RKO (cell line): ENCODE results near the gene ORAI1.
A peak's percentile ranks its signal among the peaks of the same experiment; 100 is the strongest.
"Not testable (repeated sequence)": the region's sequence is repeated elsewhere in the genome, so short reads cannot be mapped to it uniquely, and the experiment has no call there.

Source experiments
- DNase-seq: peaks from one replicate; pipeline ENCODE4 v3.0.0-alpha.2; 2016; ENCODE audit warnings: low spot score

Gene ORAI1

DNA sequence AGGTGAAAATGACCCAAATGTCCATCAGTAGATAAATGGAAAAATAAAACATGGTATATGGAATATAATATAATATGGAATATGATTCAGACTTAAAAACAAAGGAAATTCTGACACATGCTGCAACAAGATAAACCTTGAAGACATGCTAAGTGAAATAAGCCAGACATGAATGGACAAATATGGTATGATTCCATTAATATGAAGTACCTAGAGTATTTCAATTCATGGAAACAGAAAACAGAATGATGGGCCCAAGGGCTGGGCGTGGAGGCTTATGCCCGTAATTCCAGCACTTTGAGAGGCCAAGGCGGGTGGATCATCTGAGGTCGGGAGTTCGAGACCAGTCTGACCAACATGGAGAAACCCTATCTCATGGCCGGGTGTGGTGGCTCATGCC, 22.7 kb upstream of the ORAI1 start:
- DNase-seq, result no peak

DNA sequence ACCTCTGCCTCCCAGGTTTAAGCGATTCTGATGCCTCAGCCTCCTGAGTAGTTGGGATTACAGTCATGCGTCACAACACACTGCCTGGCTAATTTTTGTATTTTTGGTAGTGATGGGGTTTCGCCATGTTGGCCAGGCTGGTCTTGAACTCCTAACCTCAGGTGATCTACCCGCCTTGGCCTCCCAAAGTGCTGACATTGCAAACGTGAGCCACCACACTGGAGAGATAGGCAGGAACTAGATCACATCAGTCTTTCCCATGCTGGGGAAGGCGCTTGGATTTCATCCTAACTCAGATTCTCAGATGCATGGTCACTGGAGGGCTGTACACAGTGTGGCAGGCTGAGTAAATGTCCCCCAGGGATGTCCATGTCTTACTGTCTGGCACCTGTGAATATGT, 18.0 kb upstream of the ORAI1 start:
- no peak for DNase-seq

DNA sequence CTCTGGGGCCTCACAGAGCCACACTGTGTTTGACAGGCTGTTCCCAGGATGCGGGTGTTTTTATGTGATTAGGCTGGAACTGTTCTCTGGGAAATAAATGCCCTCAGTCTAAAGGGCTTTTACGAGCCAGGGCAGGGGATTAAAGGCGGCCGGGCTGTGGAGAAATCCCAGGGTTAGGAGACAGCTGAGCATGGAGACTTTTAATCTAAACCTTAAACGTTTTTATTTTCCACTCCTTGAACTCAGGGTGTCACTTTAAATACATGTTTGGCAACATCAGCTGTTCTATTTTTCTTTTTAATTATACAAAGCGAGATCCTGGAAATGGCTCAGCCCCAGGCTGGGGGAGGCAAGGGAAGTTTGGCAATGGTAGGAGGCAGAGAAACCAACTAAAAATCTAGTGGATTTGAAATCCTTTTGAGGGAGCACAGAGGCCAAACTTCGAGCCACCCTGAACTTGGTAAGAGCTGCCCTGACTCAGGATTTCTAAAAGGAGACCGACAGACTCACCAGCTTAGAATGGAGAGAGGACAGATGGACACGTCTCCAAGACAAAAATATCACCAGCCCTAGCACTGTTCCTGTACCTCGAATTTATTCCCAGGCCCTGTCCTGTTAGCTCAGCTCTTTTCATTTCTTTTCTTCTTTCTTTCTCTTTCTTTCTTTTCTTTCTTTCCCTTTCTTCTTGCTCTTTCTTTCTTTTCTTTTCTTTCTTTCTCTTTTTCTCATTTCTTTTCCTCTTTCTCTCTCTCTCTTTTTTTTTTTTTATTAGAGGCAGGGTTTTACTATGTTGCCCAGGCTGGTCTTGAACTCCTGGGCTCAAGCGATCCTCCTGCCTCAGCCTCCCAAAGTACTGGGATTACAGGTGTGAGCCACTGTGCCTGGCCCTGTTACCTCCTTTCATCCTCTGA, 15.8 kb upstream of the ORAI1 start:
- DNase-seq, result no peak

DNA sequence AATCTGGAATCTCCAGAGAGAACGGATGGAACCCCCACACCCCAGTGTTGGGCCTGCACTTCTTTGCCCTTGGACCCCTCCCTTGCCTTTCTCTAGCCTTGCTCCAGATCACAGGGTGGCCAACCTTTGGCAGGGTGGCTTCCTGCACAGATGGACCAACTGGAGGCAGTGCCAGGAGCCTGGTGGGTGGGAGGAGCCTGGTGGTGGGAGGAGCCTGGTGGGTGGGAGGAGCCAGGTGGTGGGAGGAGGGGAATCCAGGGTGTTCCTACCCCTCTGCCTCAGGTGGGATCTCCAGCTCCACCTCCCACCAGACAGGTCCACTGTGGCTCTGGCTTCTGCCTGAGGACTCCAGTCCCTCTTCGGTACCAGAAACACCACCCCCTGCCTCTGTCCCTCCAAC, 15.0 kb upstream of the ORAI1 start:
- DNase-seq, result no peak

DNA sequence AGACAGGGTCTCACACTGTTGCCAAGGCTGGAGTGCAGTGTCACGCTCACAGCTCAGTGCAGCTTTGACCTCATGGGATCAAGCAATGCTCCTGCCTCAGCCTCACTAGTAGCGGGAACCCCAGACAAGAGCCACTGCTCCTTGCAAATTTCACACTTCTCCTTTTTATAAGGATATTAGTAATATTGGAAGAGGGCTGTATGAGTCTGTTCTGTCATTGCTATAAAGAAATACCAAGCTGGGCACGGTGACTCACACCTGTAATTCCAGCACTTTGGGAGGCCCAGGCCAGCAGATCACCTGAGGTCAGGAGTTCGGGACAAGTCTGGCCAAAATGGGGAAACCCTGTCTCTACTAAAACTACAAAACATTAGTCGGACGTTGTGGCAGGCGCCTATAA, 12.9 kb upstream of the ORAI1 start:
- no peak for DNase-seq

DNA sequence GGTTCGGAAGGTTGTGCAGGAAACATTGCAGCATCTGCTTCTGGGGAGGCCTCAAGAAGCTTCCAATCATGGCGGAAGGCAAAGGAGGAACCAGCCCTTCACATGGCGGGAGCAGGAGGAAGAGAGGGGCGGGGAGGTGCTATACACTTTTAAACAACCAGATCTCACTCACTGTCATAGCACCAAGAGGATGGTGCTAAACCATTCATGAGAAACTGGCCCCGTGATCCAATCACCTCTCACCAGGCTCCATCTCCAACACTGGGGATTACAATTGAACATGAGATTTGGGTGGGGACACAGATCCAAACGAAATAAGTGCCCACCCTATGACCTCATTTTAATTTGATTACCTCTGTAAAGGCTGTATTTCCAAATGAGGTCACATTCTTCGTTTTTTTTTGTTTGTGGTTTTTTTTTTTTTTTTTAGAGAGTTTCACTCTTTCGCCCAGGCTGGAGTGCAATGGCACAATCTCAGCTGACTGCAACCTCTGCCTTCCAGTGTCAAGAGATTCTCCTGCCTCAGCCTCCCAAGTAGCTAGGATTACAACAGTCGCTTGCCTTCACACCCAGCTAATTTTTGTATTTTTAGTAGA, 11.4 kb upstream of the ORAI1 start:
- no peak for DNase-seq

DNA sequence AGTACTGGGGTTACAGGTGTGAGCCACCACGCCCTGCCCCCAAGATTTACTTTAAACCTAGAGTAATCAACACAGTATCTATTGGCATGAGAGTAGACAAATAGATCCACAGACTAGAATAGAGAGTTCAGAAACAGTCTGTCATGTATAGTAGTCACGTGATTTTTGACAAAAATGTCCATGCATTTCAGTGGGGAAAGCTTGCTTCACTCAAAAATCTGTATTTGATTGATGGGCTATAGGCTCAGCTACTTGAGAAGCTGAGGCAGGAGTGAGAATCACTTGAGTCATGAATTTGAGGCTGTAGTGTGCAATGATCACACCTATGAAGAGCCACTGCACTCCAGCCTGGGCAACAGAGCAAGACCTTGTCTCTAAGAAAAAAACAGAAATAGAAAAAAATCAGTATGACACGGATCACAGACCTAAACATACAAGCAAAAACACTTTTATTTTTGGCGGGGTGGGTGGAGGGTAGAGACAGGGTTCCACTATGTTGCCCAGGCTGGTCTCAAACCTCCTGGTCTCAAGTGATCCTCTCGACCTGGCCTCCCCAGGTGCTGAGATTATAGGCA, 7.6 kb upstream of the ORAI1 start:
- DNase-seq, result no peak

DNA sequence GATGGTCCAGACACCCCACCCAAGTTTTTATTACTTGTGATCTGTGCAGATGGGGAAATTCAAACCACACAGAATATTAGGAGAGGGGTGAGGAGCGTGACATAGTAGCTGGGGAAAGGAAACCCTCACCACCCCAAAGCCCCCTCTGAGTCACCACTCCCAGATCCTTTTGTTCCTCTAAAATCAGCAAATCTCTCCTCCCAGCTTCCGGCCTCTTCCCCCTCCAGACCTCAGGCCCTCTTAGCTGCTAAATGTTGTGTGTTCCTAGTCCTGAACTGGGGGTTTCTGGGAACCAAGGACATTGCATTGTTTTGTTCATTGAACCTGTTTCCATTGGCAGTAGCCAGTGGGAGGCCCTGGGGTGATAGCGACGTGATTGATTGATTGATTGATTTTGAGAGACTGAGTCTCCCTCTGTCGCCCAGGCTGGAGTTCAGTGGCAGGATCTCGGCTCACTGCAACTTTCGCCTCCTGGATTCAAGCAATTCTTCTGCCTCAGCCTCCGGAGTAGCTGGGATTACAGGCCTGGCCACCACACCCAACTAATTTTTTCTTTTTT, 5.9 kb upstream of the ORAI1 start:
- DNase-seq, result no peak

DNA sequence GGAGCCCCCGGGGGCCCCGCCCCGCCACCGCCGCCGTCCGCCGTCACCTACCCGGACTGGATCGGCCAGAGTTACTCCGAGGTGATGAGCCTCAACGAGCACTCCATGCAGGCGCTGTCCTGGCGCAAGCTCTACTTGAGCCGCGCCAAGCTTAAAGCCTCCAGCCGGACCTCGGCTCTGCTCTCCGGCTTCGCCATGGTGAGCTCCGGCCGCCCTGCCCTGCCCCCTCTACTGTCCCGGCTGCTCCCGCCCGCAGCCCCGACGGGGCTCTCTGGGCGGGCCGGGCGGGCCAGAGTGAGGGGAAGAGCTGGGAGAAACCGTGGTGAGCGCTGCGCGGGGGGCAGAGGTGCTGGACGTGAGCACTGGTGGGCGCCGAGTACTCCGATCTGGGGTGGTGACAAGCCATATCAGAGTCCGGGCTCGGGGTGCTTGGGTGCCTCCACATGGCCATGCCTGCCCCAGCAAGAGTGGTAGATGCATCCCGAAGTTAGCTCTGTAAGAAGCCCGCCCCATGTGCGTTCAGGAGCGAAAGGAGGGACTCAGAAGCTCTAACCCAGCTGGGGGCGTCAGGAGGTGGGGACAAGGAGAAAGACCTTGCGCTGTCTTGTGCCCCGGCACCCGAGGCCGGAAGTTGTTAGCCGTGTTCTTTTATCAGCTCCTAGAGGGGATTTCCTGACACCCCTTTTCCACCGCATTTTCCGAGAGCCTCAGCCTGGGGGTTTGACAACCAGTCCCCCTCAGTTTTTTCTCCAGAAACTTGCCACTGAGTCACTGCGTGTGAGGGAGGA, 717 bp downstream of the ORAI1 start:
- DNase-seq, result peak; percentile 84

DNA sequence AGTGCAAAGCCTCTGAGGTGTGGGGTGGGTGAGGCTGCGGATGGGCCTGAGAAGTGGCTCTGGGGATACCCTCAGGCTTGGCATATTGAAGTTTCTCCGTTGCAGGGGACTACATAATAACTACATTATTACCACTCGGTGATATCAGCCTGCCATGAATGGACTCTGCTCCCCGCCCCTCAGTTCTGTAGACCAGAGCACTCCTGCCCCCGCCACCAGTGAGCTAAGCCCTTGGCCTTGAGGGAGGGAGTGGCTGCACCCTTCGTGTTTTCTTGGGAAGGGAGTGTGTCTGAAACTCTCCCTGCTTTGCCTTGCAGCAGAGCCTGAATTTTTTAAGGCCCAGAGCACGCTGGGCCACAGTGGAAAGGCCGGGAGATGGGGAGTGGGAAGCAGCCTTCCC, 1.7 kb downstream of the ORAI1 start:
- DNase-seq, result peak; percentile 56

DNA sequence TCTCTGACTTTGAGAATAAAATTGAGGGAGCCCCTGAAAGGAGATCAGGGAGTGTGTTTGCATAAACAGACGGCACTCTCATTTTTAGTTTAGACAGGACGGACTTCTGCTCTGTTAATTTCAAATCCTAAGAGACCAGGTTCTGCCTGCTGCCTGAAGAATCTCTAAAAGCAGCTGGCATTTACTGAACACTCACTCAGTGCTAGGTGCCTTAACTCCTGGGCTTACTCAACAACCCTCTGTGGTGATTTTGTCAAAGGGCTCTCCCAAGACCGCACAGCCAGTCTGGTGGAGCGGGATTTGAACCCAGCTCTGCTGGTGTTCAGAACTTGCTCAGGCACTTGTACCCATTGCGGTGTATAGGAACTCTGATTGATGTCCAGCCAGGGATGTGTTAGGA, 2.2 kb downstream of the ORAI1 start:
- DNase-seq, result peak; percentile 30

DNA sequence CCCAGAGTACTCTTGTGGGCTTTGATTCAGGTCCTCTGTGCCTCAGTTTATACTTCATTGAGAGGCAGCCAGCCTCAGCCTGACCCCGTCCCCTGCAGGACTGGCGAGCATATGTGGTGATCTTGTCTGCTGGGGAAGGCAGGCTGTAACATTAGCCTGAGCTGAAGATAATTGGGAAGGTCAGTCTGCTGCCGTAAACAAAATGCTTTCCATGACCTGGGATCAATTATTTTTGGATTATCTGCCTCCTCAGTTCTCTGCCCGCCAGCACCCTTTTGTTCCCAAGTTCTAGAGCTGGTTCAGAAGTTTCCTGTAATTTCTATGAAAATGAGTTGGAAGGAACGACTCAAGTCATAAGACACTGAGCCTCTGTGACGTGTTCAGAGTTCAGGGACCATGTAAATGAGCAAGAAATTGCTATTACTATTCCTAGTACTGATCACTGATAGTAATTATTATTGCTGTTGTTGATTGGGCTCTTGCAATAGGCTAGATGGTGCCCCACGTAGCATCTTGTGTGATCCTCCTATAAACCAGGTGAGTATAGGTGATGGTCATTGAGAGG, 4.5 kb downstream of the ORAI1 start:
- no peak for DNase-seq

DNA sequence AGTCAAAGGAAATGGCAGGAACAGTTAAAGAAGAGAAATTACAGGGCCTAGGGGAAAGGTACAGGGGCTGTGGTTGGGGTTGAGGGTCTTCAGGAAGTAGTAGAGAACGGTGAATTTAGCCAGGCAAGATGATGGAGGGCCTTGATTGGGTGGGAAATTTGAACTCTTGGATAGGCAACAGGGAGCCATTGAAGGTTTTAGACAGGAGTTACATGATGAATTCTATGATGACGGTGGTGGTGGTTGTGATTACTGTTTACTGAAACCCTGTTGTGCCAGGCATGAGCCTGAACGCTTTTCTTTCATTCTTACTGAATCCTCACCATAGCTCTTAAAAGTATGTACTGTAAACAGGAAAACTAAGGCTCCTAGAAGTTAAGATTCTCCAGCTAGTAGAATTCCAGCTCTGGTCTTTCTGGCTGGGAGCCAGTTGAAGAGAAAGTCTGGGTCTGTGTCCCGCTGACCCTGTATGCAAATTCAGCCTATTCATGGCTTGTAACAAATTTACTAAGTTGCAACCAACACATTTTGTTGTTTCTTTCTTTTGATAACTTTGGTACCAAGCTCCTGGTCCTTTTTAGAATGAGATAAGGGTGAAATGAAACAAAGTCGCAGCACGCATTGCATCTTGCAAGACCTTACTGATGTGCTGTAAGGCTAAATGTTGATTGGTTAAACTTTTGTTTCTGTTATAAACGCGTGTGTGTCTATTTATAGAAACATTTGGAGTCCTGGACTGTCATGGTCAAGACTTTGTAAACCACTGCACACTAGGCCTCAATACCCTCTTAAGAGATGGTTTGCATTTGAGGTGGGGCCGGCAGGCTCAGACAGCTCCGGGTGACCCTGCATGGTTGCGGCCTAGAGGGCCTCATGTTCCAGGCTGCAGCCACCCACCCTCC, 6.0 kb downstream of the ORAI1 start:
- DNase-seq, result no peak

DNA sequence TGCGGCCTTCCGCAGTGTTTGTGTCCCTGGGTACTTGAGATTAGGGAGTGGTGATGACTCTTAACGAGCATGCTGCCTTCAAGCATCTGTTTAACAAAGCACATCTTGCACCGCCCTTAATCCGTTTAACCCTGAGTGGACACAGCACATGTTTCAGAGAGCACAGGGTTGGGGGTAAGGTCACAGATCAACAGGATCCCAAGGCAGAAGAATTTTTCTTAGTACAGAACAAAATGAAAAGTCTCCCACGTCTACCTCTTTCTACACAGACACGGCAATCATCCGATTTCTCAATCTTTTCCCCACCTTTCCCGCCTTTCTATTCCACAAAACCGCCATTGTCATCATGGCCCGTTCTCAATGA, 7.5 kb downstream of the ORAI1 start:
- not testable (repeated sequence) for DNase-seq

DNA sequence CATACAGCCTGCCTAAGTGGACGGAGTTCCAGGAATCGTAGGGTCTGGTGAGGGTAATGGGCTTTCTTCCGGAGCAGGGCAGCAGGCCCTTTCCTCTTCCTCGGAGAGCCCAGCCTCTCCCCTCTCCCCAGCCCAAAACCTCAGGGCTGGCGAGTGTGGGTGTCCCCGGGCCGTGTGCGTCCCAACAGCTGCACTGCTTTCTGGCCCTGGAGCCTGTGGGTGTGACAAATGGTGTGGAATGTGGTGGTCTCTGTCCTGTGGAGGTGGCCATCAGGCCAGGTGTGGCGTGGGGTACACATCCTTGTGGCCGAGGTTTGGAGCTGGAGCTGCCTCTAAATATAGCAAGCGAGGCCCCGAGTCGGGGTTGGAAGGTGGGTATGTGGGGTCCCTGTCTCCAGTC, 8.5 kb downstream of the ORAI1 start:
- no peak for DNase-seq

DNA sequence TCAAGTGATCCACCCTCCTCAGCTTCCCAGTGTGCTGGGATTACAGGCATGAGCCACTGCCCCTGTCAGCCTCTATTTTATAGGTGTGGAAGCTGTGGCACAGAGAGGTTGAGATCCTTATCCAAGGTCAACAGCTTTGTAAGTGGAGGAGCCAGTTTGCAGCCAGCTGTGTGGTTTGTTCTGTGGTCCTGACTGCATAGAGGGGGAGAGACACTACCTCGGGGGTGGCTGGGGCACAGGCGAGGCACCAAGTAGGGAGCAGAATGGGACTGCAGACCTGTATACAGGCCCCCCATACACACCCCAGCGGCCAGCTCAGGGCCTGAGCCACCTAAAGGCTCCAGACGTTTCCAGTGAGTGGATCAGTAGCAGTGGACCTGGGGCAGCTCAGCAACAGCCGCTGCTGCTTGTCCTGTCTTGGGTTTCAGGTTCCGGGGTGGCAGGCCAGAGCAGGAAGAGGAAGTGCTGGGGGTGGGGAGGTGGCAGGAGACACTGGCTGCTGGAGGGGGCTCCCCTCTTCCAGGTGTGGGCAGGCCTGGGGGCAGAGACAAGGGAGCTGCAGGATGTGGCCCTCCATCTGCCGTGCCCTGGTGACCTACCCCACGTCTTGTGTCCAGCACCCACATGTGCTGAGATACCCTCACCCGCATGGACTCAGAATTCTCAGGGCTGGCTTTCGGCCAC, 11.0 kb downstream of the ORAI1 start:
- DNase-seq, result no peak

DNA sequence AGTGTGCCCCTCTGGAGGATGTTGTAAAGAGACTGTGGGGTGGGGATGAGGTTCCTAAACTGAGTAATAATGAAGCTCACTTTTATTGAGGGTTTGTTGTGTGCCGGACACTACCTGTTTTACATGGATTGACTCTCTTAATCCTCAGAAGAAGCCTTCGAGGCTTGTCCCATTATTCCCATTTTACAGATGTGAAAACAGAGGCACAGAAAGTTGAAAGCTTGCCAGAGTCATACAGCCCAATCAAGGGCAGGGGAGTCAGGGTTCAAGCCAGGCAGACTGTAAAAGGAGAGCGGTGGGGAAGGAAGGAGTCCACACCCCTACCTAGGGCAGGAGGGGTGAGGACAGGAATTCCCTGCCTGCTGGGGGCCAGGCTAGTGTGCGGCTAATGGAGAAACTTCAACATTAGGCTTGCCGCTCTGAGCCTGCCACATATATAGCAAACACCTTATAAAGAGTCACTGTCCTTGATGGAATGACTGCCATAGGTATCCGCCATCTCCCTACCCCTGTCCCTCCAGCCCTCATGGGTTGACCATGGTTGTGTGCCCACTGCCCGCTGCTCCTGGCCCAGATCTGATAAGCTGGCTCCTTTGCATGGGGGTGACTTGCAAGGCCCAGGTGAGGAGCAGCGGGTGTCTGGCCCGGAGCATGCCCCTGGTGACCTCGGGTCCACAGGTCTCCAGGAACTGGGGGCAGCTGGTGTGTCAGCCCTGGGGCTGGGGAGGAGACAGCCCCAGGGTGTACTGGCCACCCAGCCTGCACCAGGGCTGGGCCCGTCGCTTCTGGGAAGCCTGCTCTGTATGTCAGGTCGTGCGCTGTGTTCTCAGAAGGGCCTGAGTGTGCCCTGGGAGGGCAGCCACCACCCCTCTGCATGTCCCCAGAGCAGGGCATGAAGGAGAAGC, 12.2 kb downstream of the ORAI1 start:
- no peak for DNase-seq

DNA sequence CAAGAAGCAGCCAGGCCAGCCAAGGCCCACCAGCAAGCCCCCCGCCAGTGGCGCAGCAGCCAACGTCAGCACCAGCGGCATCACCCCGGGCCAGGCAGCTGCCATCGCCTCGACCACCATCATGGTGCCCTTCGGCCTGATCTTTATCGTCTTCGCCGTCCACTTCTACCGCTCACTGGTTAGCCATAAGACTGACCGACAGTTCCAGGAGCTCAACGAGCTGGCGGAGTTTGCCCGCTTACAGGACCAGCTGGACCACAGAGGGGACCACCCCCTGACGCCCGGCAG, 15.0 kb downstream of the ORAI1 start:
- DNase-seq, result no peak

DNA sequence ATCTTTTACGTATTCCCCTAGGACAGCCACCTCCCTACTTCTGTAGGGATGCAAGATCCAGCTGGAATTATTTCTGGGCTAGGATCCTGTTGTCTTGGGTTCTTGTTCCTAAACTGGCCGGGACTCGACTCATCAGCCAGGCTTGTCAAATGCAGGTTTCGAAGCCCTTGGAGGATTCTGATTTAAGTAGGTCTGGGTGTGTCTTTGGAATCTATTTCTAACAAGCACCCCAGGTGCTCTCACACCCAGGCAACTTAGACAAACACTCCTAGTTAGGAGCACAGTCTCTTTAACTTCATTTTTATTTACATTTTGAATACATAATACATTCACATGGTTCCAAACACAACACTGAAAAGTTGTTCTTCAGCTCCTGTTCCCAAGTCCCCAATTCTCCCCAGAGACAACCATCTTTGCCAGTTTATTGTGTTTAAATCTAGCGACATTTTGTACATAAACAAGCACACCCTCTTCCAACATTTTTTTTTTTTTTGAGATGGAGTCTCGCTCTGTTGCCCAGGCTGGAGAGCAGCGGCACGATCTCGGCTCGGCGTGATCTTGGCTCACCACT, 22.2 kb downstream of the ORAI1 start:
- DNase-seq, result no peak
